ENCODE results near the gene CPNE2.

The CPNE2 gene

GRCh38 chr16:57143149-57143921 is 51.0 kb downstream of the CPNE2 start:
- DNase-seq (ENCODE audit: low read depth in 2 of 3, low spot score in 1 of 3), result no peak

DNA sequence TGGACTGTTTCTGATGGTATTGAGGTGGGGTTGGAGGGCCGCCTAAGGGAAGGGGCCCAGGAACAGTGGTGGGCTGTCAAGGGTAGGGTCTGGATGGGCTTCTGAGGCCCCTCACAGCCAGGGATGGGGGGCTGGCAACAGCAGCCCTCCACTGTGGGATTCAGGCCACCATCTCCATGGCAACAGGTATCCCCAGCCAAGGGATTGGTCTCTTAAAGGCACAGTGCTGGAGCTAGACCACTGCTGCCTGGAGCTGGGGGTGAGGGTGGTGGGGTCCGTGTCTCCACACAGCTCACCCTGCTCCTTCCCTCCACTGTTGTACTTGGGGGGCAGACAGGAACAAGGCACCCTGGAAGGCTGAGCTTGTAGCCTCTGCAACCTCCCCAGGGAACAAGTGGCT is 51.6 kb downstream of the CPNE2 start:
- DNase-seq (ENCODE audit: low read depth in 2 of 3, low spot score in 1 of 3), result no peak

DNA sequence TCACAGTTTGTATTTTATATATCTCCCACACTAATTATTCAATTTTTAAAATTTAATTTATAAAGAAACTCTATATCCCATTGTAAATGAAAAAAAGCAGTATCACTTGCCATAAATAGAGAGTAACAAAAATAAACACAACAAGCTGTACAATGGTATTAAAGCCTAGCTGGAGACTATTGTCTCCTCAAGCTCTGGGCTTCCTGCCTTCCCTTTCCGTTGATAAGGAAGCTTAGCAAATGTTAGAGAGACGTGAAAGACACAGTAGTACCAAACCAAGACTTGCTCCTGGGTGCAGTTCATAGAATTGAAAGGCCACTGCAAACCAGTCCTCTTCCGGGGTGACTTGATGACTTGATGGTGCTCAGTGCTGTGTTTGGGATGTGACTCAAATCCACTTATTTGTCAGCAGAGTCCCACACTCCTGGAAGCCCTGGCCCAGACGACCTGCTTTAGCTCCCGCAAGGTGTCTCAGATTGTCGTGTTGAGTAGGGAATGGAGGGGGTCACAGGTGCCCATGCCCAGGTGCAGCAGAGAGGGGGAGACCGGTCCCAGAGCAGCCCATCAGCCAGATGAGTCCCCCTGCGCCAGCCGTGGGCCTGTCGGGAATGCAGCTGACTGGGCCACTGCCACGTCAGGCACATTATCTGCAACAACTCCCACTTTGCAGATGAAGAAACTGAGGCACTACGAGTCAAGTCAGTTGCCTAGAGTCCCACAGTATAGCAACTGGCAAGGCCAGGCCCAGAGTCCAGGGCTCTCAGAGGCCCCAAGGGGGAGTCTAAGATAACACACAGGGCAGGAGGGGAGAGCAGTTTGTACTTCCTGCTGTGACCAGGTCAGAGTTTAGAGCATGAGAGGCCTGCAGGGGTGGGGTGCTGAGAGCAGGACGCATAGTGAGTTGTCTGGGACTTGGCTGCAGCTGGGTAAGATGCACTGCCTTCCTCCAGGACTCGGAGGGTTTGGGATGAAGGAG is 53.0 kb downstream of the CPNE2 start:
- DNase-seq (ENCODE audit: low read depth in 2 of 3, low spot score in 1 of 3), result no peak

- no peak for DNase-seq (ENCODE audit: low read depth in 2 of 3, low spot score in 1 of 3)
Observed at GRCh38 chr16:57146040-57146647, 53.8 kb downstream of the CPNE2 start.

DNA sequence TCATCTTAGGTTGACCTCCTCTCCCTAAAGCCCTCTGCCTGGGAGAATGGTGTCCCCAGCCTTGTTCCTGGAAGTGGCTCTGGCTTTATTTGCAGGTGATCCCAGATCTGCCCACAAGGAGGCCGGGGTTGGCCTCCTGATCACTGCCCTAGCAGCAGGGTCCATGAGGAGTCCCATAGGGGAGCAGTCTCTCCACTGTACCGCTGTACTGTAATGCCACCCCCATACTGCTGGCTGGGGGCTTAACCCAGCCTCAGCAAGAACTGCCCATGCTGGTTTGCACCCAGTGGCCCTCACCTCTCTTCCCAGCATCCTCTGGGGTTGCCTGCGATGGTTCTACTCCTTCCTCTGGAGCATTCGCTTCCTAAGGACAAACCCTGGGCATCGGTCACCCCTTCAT is 54.4 kb downstream of the CPNE2 start:
- DNase-seq (ENCODE audit: low read depth in 2 of 3, low spot score in 1 of 3), result no peak

DNA sequence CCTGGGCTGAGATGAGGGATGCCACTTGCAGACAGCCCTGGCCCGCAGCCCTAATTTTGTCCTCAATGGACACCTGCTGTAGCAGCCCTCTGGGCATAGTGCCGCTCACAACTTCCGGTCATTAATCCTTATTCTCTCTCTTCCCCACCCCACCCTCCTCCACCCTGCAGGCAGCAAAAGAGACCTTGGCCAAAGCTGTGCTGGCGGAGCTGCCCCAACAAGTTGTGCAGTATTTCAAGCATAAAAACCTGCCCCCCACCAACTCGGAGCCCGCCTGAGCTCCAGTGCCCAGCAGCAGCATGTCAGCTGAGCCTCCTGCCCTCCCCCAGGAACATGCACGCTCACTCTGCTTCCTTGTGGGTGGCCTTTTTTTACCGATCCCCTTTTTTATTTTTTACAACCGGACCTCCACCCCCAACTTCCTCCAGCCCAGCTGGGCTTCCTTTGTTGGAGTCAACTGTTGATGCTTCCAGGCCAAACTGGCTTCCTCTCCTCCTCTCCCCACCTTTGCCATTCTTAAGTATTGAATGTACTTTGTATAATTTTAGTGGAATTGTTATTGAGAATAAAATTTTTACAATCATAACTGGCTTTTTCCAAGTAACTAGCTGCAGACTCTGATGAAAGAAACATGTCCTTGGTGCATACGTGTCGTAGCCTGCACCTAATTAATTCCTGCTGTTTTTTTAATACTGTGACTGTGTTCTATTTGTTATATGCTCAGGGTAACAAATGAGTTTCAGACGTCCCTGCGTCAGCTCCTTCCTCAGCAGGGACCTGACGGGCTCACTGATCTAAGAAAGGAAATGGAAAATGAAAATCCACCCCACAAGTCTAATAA is 55.2 kb downstream of the CPNE2 start:
- no peak for DNase-seq (ENCODE audit: low read depth in 2 of 3, low spot score in 1 of 3)

GRCh38 chr16:57148481-57148880 is 56.1 kb downstream of the CPNE2 start:
- DNase-seq (ENCODE audit: low read depth in 2 of 3, low spot score in 1 of 3), result no peak

DNA sequence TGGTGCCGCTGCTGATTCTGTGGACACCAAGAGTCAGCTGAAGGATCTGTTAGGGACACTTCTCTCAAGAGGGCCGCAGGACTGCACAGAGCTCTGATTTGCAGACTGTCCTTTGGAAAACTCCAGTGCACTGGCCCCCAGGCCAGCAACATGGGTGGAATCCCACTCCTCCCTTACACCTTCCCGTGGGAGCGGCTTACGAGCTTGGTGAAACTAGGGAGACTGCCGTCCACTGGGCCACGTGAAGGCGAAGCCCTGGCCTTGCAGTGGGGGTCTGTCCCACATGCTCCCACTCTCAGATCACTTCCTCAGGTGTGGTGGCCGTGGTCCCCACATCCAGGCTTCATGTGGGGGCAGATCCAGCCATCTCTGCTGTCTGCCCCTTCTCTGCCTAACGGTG is 57.0 kb downstream of the CPNE2 start:
- no peak for DNase-seq (ENCODE audit: low read depth in 2 of 3, low spot score in 1 of 3)

DNA sequence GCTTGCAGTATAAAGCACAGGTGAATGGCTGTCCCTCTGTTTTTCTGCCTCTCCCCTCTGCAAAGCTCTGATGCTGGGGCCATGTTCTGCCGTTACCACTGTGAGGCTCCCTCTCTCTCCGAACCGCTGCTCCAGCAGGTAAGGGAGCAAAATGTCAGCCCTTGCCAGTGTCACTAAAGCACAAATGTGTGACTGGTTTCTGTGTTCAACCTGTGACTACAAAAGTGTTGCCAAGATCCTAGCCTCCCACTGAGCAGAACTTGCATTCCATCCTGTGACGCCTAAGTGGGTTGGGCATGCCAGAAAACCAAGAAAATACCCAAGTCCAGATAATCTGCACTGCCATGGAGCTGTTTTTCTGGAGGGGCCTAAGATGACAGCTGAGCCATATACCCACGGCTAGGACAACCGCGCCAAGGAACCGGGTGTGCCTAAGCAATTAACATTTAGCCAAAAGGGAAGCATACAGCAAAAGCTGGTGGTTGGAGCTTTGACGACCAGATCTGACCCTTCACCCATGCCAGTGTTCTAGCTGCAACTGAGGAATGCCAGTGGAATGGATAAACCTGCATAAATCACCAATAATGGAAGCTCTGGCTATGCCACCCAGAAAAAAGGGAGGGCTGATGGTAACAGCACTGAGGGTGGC is 58.4 kb downstream of the CPNE2 start:
- DNase-seq (ENCODE audit: low read depth in 2 of 3, low spot score in 1 of 3), result no peak

DNA sequence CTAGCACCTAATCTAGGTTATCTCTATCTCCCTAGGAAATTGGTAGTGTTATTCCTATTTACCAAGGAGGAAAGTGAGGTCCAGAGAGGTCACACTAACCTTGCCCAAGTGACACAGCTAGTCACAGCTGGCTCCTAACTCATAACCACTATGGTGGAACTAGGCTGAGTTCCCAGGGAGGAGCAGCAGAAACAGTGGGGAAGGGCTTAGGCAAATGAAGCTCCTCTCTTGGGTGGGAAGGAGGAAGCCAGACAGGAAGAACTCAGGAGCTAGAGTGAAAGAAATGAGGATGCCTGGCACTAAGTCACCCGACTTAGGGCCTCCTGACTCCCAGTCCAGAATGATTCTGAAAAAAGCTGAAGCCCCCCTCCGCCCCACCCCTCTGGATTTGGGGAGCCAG is 59.0 kb downstream of the CPNE2 start:
- no peak for DNase-seq (ENCODE audit: low read depth in 2 of 3, low spot score in 1 of 3)

- DNase-seq (ENCODE audit: low read depth in 2 of 3, low spot score in 1 of 3), result no peak
Observed at GRCh38 chr16:57152096-57153093, 60.0 kb downstream of the CPNE2 start.

DNA sequence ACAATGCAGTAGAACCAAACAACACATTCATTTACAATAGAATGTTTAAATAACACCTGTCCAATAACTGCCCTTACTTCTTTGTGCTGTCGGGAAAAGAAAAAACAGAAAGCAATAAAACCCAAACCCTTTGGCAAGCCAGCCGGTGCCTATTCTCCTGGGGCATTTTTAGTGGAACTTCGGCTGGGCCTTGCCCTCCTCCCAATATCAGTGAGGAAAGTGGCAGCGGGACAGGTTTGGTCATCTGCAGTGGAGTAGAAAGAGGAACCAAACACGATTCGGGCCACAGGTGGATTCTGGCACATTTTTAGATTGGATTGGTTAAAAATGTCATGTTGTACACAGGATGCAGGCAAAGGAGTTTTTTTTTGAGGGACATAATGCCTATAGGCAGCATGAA is 61.5 kb downstream of the CPNE2 start:
- no peak for DNase-seq (ENCODE audit: low read depth in 2 of 3, low spot score in 1 of 3)

- no peak for DNase-seq (ENCODE audit: low read depth in 2 of 3, low spot score in 1 of 3)
Observed at GRCh38 chr16:57155702-57156350, 63.4 kb downstream of the CPNE2 start.

- DNase-seq (ENCODE audit: low read depth in 2 of 3, low spot score in 1 of 3), result no peak
Observed at GRCh38 chr16:57156351-57156703, 63.9 kb downstream of the CPNE2 start.

DNA sequence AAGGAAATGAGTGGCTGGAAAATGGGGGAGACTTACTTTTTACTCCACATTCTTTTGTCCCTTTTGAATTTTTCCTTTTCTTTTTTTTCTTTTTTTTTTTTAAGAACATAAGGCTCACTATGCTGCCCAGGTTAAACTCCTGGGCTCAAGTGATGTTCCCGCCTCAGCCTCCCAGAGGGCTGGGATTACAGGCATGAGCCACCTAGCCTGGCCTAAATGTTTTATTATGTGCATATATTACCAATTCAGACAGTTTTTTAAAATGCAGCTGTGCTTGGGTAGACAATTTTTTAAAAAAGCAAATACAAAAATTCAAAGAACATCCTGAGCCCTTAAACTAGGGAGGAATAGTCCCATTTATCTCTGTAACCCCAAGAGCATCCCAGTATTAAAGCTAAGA is 65.2 kb downstream of the CPNE2 start:
- no peak for DNase-seq (ENCODE audit: low read depth in 2 of 3, low spot score in 1 of 3)

GRCh38 chr16:57159447-57159846 is 67.1 kb downstream of the CPNE2 start:
- DNase-seq (ENCODE audit: low read depth in 2 of 3, low spot score in 1 of 3), result no peak

DNA sequence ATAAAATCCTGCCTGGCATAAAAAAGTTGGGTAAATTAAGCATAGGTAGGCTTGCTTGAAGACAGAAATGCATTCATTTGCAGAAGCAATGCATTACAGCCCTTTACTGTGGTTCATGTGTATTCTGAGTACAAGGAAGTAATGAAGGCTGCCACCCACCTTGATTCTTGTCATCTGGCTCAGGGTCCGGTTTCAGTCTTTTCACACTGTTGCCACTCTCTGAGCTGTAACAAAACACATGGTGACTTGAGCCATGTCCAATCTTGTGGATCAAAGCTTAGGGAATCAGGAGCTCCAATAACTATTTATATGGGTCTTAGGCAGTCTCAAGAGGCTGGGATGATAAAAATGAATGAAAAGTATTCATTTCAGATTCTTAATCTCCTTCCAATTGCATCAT is 71.5 kb downstream of the CPNE2 start:
- no peak for DNase-seq (ENCODE audit: low read depth in 2 of 3, low spot score in 1 of 3)

- DNase-seq (ENCODE audit: low read depth in 2 of 3, low spot score in 1 of 3), result no peak
Observed at GRCh38 chr16:57165483-57165882, 73.1 kb downstream of the CPNE2 start.

- no peak for DNase-seq (ENCODE audit: low read depth in 2 of 3, low spot score in 1 of 3)
Observed at GRCh38 chr16:57165938-57166337, 73.6 kb downstream of the CPNE2 start.

All from stimulated activated CD4-positive, alpha-beta T cell treated with anti-CD3 and anti-CD28 coated beads, Interleukin-12 subunit alpha, Interleukin-12 subunit beta, amount 100 ng/mL, for 48 hours (primary cell).